Measurements from ENCODE around the gene SDK1. TPM values are rescaled to one million over a fixed set of nuclear protein-coding genes. Genes with fewer than 3 reads are reported as not detected.
"Not testable (repeated sequence)": the region's sequence is repeated elsewhere in the genome, so short reads cannot be mapped to it uniquely, and the experiment has no call there.

SDK1 gene
- total RNA-seq, 2 donors from 2014 or later, result 4.8 to 13.2 TPM

DNA sequence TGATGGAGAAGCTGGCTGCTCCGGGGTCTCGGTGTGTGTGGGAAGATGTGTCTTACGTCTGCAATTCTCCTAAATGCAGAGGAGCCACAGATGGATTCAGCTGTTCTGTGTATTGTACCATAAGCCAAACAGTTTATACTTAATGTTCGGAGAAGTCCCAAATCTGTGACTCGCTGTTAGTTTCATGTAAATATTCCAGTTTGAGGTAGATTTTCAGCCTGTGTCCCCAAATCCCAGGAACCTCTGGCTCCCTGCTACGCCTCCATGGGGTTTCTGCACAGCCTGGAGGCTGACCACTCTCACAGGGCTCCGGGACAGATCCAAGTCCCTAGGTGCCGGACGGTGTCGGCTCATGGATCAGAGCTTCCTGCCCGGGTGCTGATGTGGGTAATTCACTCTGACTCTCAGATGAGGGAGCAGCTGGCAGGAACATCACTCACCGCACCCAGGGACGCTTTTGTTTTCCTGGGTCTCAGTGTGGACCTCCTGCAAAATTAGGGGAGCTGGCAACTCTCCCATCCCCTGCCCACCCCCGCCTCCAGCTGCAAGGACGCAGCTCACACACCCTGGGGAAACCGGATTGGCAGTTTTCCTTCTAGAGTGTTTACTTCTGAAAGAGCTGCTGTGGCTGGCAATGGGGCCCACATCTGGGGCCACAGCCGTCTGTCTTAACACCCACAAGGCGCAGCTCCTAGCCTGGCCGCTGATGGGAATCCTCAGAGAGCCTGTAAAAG is 960.0 kb downstream of the SDK1 start:
- 59% methylated on average over 19 of the region's 19 CpGs for WGBS
- Histone ChIP-seq H3K9me3 (no peaks in the 10 kb centered on the region), H3K4me3 (no peak overlapping the region), H3K4me1 (replicated peaks) (no peaks in the 10 kb centered on the region), H3K36me3 (no peaks in the 10 kb centered on the region), H3K27me3 (replicated peaks; ENCODE audit: insufficient read depth) (no peaks in the 10 kb centered on the region), H3K27ac (no peak overlapping the region)
- TF ChIP-seq POLR2A (IDR thresholded peaks at IDR 0.05) (no peak), POLR2AphosphoS5 (IDR thresholded peaks at IDR 0.05) (no peak), CTCF (IDR thresholded peaks at IDR 0.05) (no peak)
- no peak for DNase-seq (ENCODE audit: low spot score)
- intact Hi-C loops (cut with DNase I), result no loop called here

- TF ChIP-seq POLR2AphosphoS5 (IDR thresholded peaks at IDR 0.05) (no peak), CTCF (IDR thresholded peaks at IDR 0.05) (no peak), POLR2A (IDR thresholded peaks at IDR 0.05) (no peak)
- H3K27me3 ChIP-seq (replicated peaks; ENCODE audit: insufficient read depth), result no peaks in the 10 kb centered on the region
- H3K36me3 ChIP-seq, result no peaks in the 10 kb centered on the region
- no peak for DNase-seq (ENCODE audit: low spot score)
- no peak overlapping the region for H3K27ac ChIP-seq
- no peaks in the 10 kb centered on the region for H3K4me1 ChIP-seq (replicated peaks)
- H3K4me3 ChIP-seq, result no peak overlapping the region
- WGBS, result 90% methylated on average over 11 of the region's 11 CpGs
- H3K9me3 ChIP-seq, result no peaks in the 10 kb centered on the region
- intact Hi-C loops (cut with DNase I), result no loop called here
Observed at GRCh38 chr7:4261601-4261960, 960.5 kb downstream of the SDK1 start.

- DNase-seq (ENCODE audit: low spot score); H3K4me3 ChIP-seq; intact Hi-C loops (cut with DNase I); H3K27ac ChIP-seq; H3K4me1 ChIP-seq (replicated peaks); H3K9me3 ChIP-seq; H3K27me3 ChIP-seq (replicated peaks; ENCODE audit: insufficient read depth); H3K36me3 ChIP-seq: not testable (repeated sequence)
- WGBS, result 97% methylated on average over 18 of the region's 25 CpGs
Observed at GRCh38 chr7:4264206-4264605, 963.2 kb downstream of the SDK1 start.

- Histone ChIP-seq H3K4me1 (replicated peaks) (no peaks in the 10 kb centered on the region), H3K27me3 (replicated peaks; ENCODE audit: insufficient read depth) (no peaks in the 10 kb centered on the region), H3K4me3 (no peak overlapping the region), H3K27ac (no peak overlapping the region), H3K9me3 (no peaks in the 10 kb centered on the region), H3K36me3 (no peaks in the 10 kb centered on the region)
- WGBS, result 74% methylated on average over 43 of the region's 43 CpGs
- no peak for TF ChIP-seq POLR2AphosphoS5 (IDR thresholded peaks at IDR 0.05)
- TF ChIP-seq POLR2A (IDR thresholded peaks at IDR 0.05), result no peak
- no peak for TF ChIP-seq CTCF (IDR thresholded peaks at IDR 0.05)
- intact Hi-C loops (cut with DNase I), result no loop called here
- DNase-seq (ENCODE audit: low spot score), result no peak
Observed at GRCh38 chr7:4265066-4265465, 964.0 kb downstream of the SDK1 start.

GRCh38 chr7:4265676-4266075 is 964.6 kb downstream of the SDK1 start:
- H3K27ac ChIP-seq, result no peak overlapping the region
- H3K4me1 ChIP-seq (replicated peaks), result no peaks in the 10 kb centered on the region
- 87% methylated on average over 15 of the region's 15 CpGs for WGBS
- H3K36me3 ChIP-seq, result no peaks in the 10 kb centered on the region
- no peak overlapping the region for H3K4me3 ChIP-seq
- DNase-seq (ENCODE audit: low spot score), result no peak
- intact Hi-C loops (cut with DNase I), result no loop called here
- H3K9me3 ChIP-seq, result no peaks in the 10 kb centered on the region
- TF ChIP-seq CTCF (IDR thresholded peaks at IDR 0.05) (no peak), POLR2A (IDR thresholded peaks at IDR 0.05) (no peak), POLR2AphosphoS5 (IDR thresholded peaks at IDR 0.05) (no peak)
- H3K27me3 ChIP-seq (replicated peaks; ENCODE audit: insufficient read depth), result no peaks in the 10 kb centered on the region
